ENCODE results near the gene TMEM98.

DNA sequence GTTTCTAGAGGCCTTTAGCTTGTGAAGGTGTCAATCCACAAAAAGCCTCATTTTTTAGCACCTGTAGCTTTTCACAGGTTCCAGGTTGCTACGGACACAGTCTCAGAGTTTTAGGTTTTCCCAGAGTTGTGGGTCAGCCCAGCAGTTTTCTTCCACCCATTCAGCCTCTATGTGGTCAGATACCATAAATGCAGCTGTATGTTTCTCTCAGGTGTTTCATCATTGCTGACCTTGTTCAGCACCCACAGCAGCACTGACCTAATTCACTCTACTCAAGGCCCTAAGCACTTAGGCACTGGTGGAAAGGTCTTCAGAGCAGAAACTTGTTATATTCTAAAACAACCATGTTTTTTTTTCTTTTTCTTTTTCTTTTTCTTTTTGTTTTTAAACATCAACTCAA, 48.7 kb downstream of the TMEM98 start:
- TF ChIP-seq POLR2A (IDR thresholded peaks at IDR 0.05; ENCODE audit: low read length) (no peak), GATA1 (IDR thresholded peaks at IDR 0.05; ENCODE audit: low read depth, low read length) (no peak)
